GM23338 (cell line): ENCODE results near the gene PTH1R. TPM values are rescaled to one million over a fixed set of nuclear protein-coding genes. Genes with fewer than 3 reads are reported as not detected.

ENCODE experiments used
- ATAC-seq: fragments of 200-7000 bp; cut with Tn5 transposase; 3 replicates; pipeline ENCODE4 v1.9.1; 2020
- DNase-seq: peaks from one replicate; pipeline ENCODE4 v3.0.0-alpha.2; 2015; ENCODE audit warnings: low spot score
- H2AFZ ChIP-seq: fragments of 200-600 bp; sonication (generic); 2 replicates; pipeline ENCODE4 v1.8.0; 2016; ENCODE audit warnings: antibody characterized with exemption, mild to moderate bottlenecking, moderate library complexity
- H3F3A ChIP-seq: fragments of 200-600 bp; sonication (generic); replicated peaks from 2 replicates; pipeline ENCODE4 v1.8.0; 2017; ENCODE audit warnings: antibody characterized with exemption, mixed run types, low read depth
- H3K27ac ChIP-seq: fragments of 200-600 bp; sonication (generic); 2 replicates; pipeline ENCODE4 v1.6.1; 2016; ENCODE audit warnings: low read depth
- H3K27me3 ChIP-seq: fragments of 200-600 bp; sonication (generic); 2 replicates; pipeline ENCODE4 v1.8.0; 2016; ENCODE audit warnings: mild to moderate bottlenecking, mixed run types, moderate library complexity; ENCODE audit not compliant: insufficient read depth
- H3K36me3 ChIP-seq: fragments of 200-600 bp; sonication (generic); 2 replicates; pipeline ENCODE4 v1.8.0; 2016; ENCODE audit warnings: mild to moderate bottlenecking; ENCODE audit not compliant: insufficient read depth
- H3K4me1 ChIP-seq: fragments of 200-600 bp; sonication (generic); 2 replicates; pipeline ENCODE4 v1.8.0; 2016; ENCODE audit warnings: mild to moderate bottlenecking, moderate library complexity; ENCODE audit not compliant: insufficient read depth
- H3K4me2 ChIP-seq: fragments of 200-600 bp; sonication (generic); 2 replicates; pipeline ENCODE4 v1.7.1; 2017; ENCODE audit warnings: mixed run types
- H3K4me3 ChIP-seq: fragments of 200-600 bp; sonication (generic); 2 replicates; pipeline ENCODE4 v1.6.1; 2016; ENCODE audit warnings: mixed run types
- H3K79me2 ChIP-seq: fragments of 200-600 bp; sonication (generic); replicated peaks from 2 replicates; pipeline ENCODE4 v1.8.0; 2017; ENCODE audit warnings: mild to moderate bottlenecking; ENCODE audit not compliant: insufficient read depth
- H3K9me2 ChIP-seq: fragments of 200-600 bp; sonication (generic); 2 replicates; pipeline ENCODE4 v1.8.0; 2017; ENCODE audit not compliant: insufficient read depth
- H4K20me1 ChIP-seq: fragments of 200-600 bp; sonication (generic); replicated peaks from 2 replicates; pipeline ENCODE4 v1.8.0; 2017; ENCODE audit warnings: mild to moderate bottlenecking; ENCODE audit not compliant: insufficient read depth
- H3K27ac Mint-ChIP-seq: 2 replicates; pipeline ENCODE4 v1.8.0; 2020; ENCODE audit warnings: inconsistent platforms, mild to moderate bottlenecking, moderate library complexity, mixed read lengths
- H3K27me3 Mint-ChIP-seq: 3 replicates; pipeline ENCODE4 v1.8.0; 2022; ENCODE audit warnings: low read depth, mild to moderate bottlenecking, moderate library complexity, mixed read lengths, inconsistent platforms; ENCODE audit not compliant: insufficient read depth, poor library complexity
- H3K36me3 Mint-ChIP-seq: 3 replicates; pipeline ENCODE4 v1.8.0; 2021; ENCODE audit warnings: low read depth, mild to moderate bottlenecking, inconsistent platforms, moderate library complexity, mixed read lengths
- H3K4me1 Mint-ChIP-seq: 3 replicates; pipeline ENCODE4 v1.8.0; 2020; ENCODE audit warnings: mild to moderate bottlenecking, inconsistent platforms, mixed read lengths
- H3K4me3 Mint-ChIP-seq: 3 replicates; pipeline ENCODE4 v1.8.0; 2021; ENCODE audit warnings: moderate library complexity, mild to moderate bottlenecking, inconsistent platforms, mixed read lengths
- H3K9me3 Mint-ChIP-seq: 3 replicates; pipeline ENCODE4 v1.8.0; 2020; ENCODE audit warnings: moderate library complexity, mild to moderate bottlenecking, inconsistent platforms, mixed read lengths
- CREB1 ChIP-seq: fragments of 250-450 bp; sonication (Bioruptor Pico); IDR thresholded peaks from 2 replicates; pipeline ENCODE4 v1.5.0; 2020; ENCODE audit warnings: low read depth, mild to moderate bottlenecking, moderate library complexity
- CTCF ChIP-seq, 2 experiments: fragments of 200-600 bp in 1 of 2; sonication (generic) in 1 of 2; conservative IDR thresholded peaks; 2 replicates each; pipeline versions ENCODE4 v1.5.1 to v1.6.1; 2016 to 2017; ENCODE audit warnings: antibody characterized with exemption in 2 of 2, low read depth in 2 of 2, mild to moderate bottlenecking in 2 of 2, moderate library complexity in 1 of 2
- ETS1 ChIP-seq: IDR thresholded peaks from 2 replicates; pipeline ENCODE4 v1.6.1; 2016; ENCODE audit warnings: antibody characterized with exemption
- EZH2 ChIP-seq: fragments of 200-600 bp; sonication (generic); IDR thresholded peaks from one replicate; pipeline ENCODE4 v1.8.0; 2017; ENCODE audit warnings: antibody characterized with exemption, mild to moderate bottlenecking, low read depth; ENCODE audit not compliant: unreplicated experiment
- EZH2phosphoT487 ChIP-seq: fragments of 200-600 bp; sonication (generic); IDR thresholded peaks from one replicate; pipeline ENCODE4 v1.8.1; 2018; ENCODE audit warnings: antibody characterized with exemption; ENCODE audit not compliant: unreplicated experiment
- JUNB ChIP-seq: IDR thresholded peaks from one replicate; pipeline ENCODE4 v1.6.1; 2016; ENCODE audit warnings: antibody characterized with exemption; ENCODE audit not compliant: unreplicated experiment
- NANOG ChIP-seq: IDR thresholded peaks from 2 replicates; pipeline ENCODE4 v1.6.1; 2016; ENCODE audit warnings: antibody characterized with exemption, borderline replicate concordance
- POLR2AphosphoS5 ChIP-seq: IDR thresholded peaks from 2 replicates; pipeline ENCODE4 v1.6.1; 2016; ENCODE audit warnings: antibody characterized with exemption, low read depth
- REST ChIP-seq: IDR thresholded peaks from one replicate; pipeline ENCODE4 v1.6.1; 2018; ENCODE audit warnings: antibody characterized with exemption; ENCODE audit not compliant: unreplicated experiment
- STAT1 ChIP-seq: IDR thresholded peaks from one replicate; pipeline ENCODE4 v1.6.1; 2016; ENCODE audit warnings: antibody characterized with exemption; ENCODE audit not compliant: unreplicated experiment
- ZNF114 ChIP-seq: fragments of 250-450 bp; sonication (Bioruptor Pico); IDR thresholded peaks from 2 replicates; pipeline ENCODE4 v1.5.0; 2020; ENCODE audit warnings: mild to moderate bottlenecking, moderate library complexity
- ZNF331 ChIP-seq: fragments of 250-450 bp; sonication (Bioruptor Pico); IDR thresholded peaks from 2 replicates; pipeline ENCODE4 v1.5.0; 2020; ENCODE audit warnings: low read depth, mild to moderate bottlenecking, moderate library complexity
- ZNF462 ChIP-seq: fragments of 250-450 bp; sonication (Bioruptor Pico); IDR thresholded peaks from 2 replicates; pipeline ENCODE4 v1.5.0; 2020; ENCODE audit warnings: mild to moderate bottlenecking, moderate library complexity
- polyA plus RNA-seq: library from polyadenylated mRNA; unstranded; fragments of >200 nt; fragmentation: Nextera tagmentation; extraction: Ambion mirVana; gene quantifications from 2 replicates; pipeline ENCODE4 v1.2.1, GENCODE V29; 2016
- total RNA-seq: library from RNA; depleted of rRNA; stranded (reverse); fragments of >200 nt; shearing (Covaris generic); gene quantifications from 2 replicates; pipeline ENCODE4 v1.2.3, GENCODE V29; 2014

PTH1R gene
- total and polyA plus RNA-seq, 2 experiments from 2014 or later: 1.3 to 1.9 TPM

GRCh38 chr3:46926447-46926846, 48.9 kb downstream of the PTH1R start:
- Mint-ChIP-seq H3K4me1 (peaks cover 9% of the 10 kb centered on the region; the same call in 2 of the 3 replicates), H3K36me3 (peaks cover 30% of the 10 kb centered on the region)

More at GRCh38 chr3:46926447-46926846, 48.9 kb downstream of the PTH1R start:
- H3F3A ChIP-seq: 0 out of 2 replicates have a peak, but pooled peaks cover 13% of the 10 kb centered on the region
- no peak overlapping the region for H2AFZ ChIP-seq
- no peak overlapping the region for H3K4me2 ChIP-seq
- H3K36me3 ChIP-seq: peaks cover 6% of the 10 kb centered on the region; the same call in 1 of the 2 replicates
- no peak overlapping the region for H3K4me3 ChIP-seq
- peaks cover 19% of the 10 kb centered on the region for H4K20me1 ChIP-seq
- Mint-ChIP-seq H3K27me3 (peaks cover 7% of the 10 kb centered on the region), H3K9me3 (no peaks in the 10 kb centered on the region), H3K4me3 (no peak overlapping the region), H3K27ac (no peak overlapping the region)
- DNase-seq: no peak
- no peak for ATAC-seq
- H3K27ac ChIP-seq: no peak overlapping the region
- TF ChIP-seq CTCF (conservative IDR thresholded peaks at IDR 0.05; ENCODE audit: low read depth in 2 of 2) (no peak), REST (no peak), NANOG (no peak), STAT1 (no peak), EZH2 (no peak), ZNF331 (CRISPR knock-in tag) (no peak), POLR2AphosphoS5 (no peak), CREB1 (no peak), EZH2phosphoT487 (no peak), JUNB (no peak), ZNF114 (CRISPR knock-in tag) (no peak), ZNF462 (no peak), ETS1 (no peak)
- no peaks in the 10 kb centered on the region for H3K4me1 ChIP-seq
- H3K27me3 ChIP-seq: no peaks in the 10 kb centered on the region
- peaks cover 31% of the 10 kb centered on the region for H3K79me2 ChIP-seq
- no peaks in the 10 kb centered on the region for H3K9me2 ChIP-seq
